ENCODE results near the gene SIRT5.

- TF ChIP-seq CTCF (conservative IDR thresholded peaks at IDR 0.05; ENCODE audit: low read length) (no peak), EZH2phosphoT487 (IDR thresholded peaks at IDR 0.05; ENCODE audit: borderline replicate concordance) (no peak)
These were observed 711 bp upstream of the SIRT5 start for GRCh38 chr6:13573669-13574110.
